Keratinocyte (primary cell): ENCODE data around the gene PRKCE. TPM values are rescaled to one million over a fixed set of nuclear protein-coding genes. Genes with fewer than 3 reads are reported as not detected.

Source experiments
- DNase-seq: peaks from one replicate; pipeline ENCODE4 v3.0.0-alpha.2; 2011; ENCODE audit warnings: low read depth, missing footprints, low spot score
- FAIRE-seq: peaks from 2 replicates; lab custom pipeline; 2011; peaks lifted over from hg19 to GRCh38; lab: Jason Lieb, UNC
- H2AFZ ChIP-seq: 2 replicates; pipeline ENCODE4 v1.6.0; 2012; ENCODE audit warnings: low read length, control low read depth, inconsistent platforms; ENCODE audit not compliant: control insufficient read depth
- H3K27ac ChIP-seq: 2 replicates; pipeline ENCODE4 v1.5.1; 2011; ENCODE audit warnings: low read length; ENCODE audit not compliant: control insufficient read depth, insufficient read depth
- H3K27me3 ChIP-seq: 3 replicates; pipeline ENCODE4 v1.6.0; 2011; ENCODE audit warnings: low read length; ENCODE audit not compliant: control insufficient read depth, insufficient read depth; ENCODE audit errors: extremely low read depth
- H3K36me3 ChIP-seq, 2 experiments: 2 replicates in 1 of 2; 3 replicates in 1 of 2; pipeline ENCODE4 v1.5.1; 2011; ENCODE audit warnings: low read length in 2 of 2, mild to moderate bottlenecking in 1 of 2; ENCODE audit not compliant: control insufficient read depth in 2 of 2, insufficient read depth in 2 of 2; ENCODE audit errors: extremely low read depth in 1 of 2
- H3K4me1 ChIP-seq: 3 replicates; pipeline ENCODE4 v1.5.1; 2011; ENCODE audit warnings: low read length; ENCODE audit not compliant: control insufficient read depth, insufficient read depth; ENCODE audit errors: extremely low read depth
- H3K4me2 ChIP-seq: 3 replicates; pipeline ENCODE4 v1.6.0; 2011; ENCODE audit warnings: low read depth, low read length; ENCODE audit not compliant: control insufficient read depth, insufficient read depth; ENCODE audit errors: extremely low read depth
- H3K4me3 ChIP-seq, 3 experiments: fragments of 200-600 bp in 1 of 3; sonication (generic) in 1 of 3; 2 replicates in 2 of 3; 3 replicates in 1 of 3; pipeline ENCODE4 v1.5.1; 2011 to 2016; ENCODE audit warnings: low read length in 3 of 3, mild to moderate bottlenecking in 3 of 3, control low read depth in 2 of 3, inconsistent platforms in 1 of 3, low read depth in 1 of 3, mixed read lengths in 1 of 3, mixed run types in 1 of 3, moderate library complexity in 1 of 3; ENCODE audit not compliant: control insufficient read depth in 2 of 3, insufficient read depth in 2 of 3; ENCODE audit errors: extremely low read depth in 1 of 3
- H3K79me2 ChIP-seq: 2 replicates; pipeline ENCODE4 v1.6.0; 2012; ENCODE audit warnings: low read length; ENCODE audit not compliant: control insufficient read depth, insufficient read depth
- H3K9ac ChIP-seq: 3 replicates; pipeline ENCODE4 v1.6.0; 2011; ENCODE audit warnings: low read length; ENCODE audit not compliant: control insufficient read depth, insufficient read depth; ENCODE audit errors: extremely low read depth
- H3K9me1 ChIP-seq: 3 replicates; pipeline ENCODE4 v1.6.0; 2011; ENCODE audit warnings: low read length; ENCODE audit not compliant: control insufficient read depth, insufficient read depth; ENCODE audit errors: extremely low read depth
- H3K9me3 ChIP-seq: 2 replicates; pipeline ENCODE4 v1.5.1; 2012; ENCODE audit warnings: low read depth, low read length; ENCODE audit not compliant: control insufficient read depth
- H4K20me1 ChIP-seq: 3 replicates; pipeline ENCODE4 v1.6.0; 2011; ENCODE audit warnings: low read length; ENCODE audit not compliant: control insufficient read depth, insufficient read depth; ENCODE audit errors: extremely low read depth
- CTCF ChIP-seq, 3 experiments: IDR thresholded peaks in 1 of 3; conservative IDR thresholded peaks in 1 of 3; optimal IDR thresholded peaks in 1 of 3; 2 replicates in 2 of 3; 3 replicates in 1 of 3; pipeline versions ENCODE3 to v1.5.1; 2011; ENCODE audit warnings: low read length in 3 of 3, mild to moderate bottlenecking in 3 of 3, moderate library complexity in 2 of 3, control low read depth in 1 of 3, inconsistent platforms in 1 of 3; ENCODE audit not compliant: insufficient read depth in 2 of 3; ENCODE audit errors: extremely low read depth in 1 of 3
- EZH2 ChIP-seq: IDR thresholded peaks from one replicate; pipeline ENCODE4 v1.6.1; 2012; ENCODE audit warnings: inconsistent platforms, mild to moderate bottlenecking, low read length, moderate library complexity
- dilution Hi-C: fragments of 300-500 bp; cut with MboI; formaldehyde crosslinking; loops from one replicate; pipeline ENCODE4 v1.7.0; 2020; ENCODE audit warnings: low sequenced_read_pairs; ENCODE audit not compliant: extremely low pct_ligation_motif_present
- polyA plus RNA-seq, 5 experiments: library from polyadenylated mRNA; depleted of rRNA in 3 of 5; stranded (reverse) in 3 of 5; stranded (forward) in 1 of 5; unstranded in 1 of 5; fragments of >200 nt; gene quantifications; 1 replicate in 1 of 5; 2 replicates in 3 of 5; 3 replicates in 1 of 5; pipeline versions ENCODE4 v1.2.1 to v1.2.3, GENCODE V29; 2011 to 2012; ENCODE audit warnings: missing spikeins in 2 of 5, low read depth in 1 of 5, low replicate concordance in 1 of 5

The PRKCE gene
- polyA plus RNA-seq, 1 donor (not counting 4 experiments of a cell fraction or from before 2014, with no cell fraction given), result 2.0 TPM

- peaks cover 14% of the 10 kb centered on the region for H3K4me1 ChIP-seq
- H3K9me3 ChIP-seq, result no peaks in the 10 kb centered on the region
- no peak overlapping the region for H2AFZ ChIP-seq
- DNase-seq, result no peak
- H3K27ac ChIP-seq, result no peak overlapping the region
- TF ChIP-seq CTCF (optimal IDR thresholded peaks at IDR 0.05 in 1 of 3, IDR thresholded peaks at IDR 0.05 in 1 of 3, conservative IDR thresholded peaks at IDR 0.05 in 1 of 3; ENCODE audit: extremely low read depth in 1 of 3, insufficient read depth in 2 of 3, low read length in 3 of 3), result no peak
- no peak for TF ChIP-seq EZH2
- no peaks in the 10 kb centered on the region for H3K79me2 ChIP-seq
- H3K27me3 ChIP-seq, result no peaks in the 10 kb centered on the region
- no peak overlapping the region for H3K9ac ChIP-seq
- no peak overlapping the region for H3K4me2 ChIP-seq
- dilution Hi-C loops, result no loop called here
- H3K4me3 ChIP-seq, result no peak overlapping the region
- H3K9me1 ChIP-seq, result peaks cover 2% of the 10 kb centered on the region
- no peaks in the 10 kb centered on the region for H4K20me1 ChIP-seq
- no peaks in the 10 kb centered on the region for H3K36me3 ChIP-seq
- FAIRE-seq, result no peak
These were observed 467.3 kb downstream of the PRKCE start for GRCh38 chr2:46118656-46119371.

- TF ChIP-seq EZH2 (no peak), CTCF (optimal IDR thresholded peaks at IDR 0.05 in 1 of 3, IDR thresholded peaks at IDR 0.05 in 1 of 3, conservative IDR thresholded peaks at IDR 0.05 in 1 of 3; ENCODE audit: extremely low read depth in 1 of 3, insufficient read depth in 2 of 3, low read length in 3 of 3) (no peak)
- dilution Hi-C loops, result no loop called here
- Histone ChIP-seq H2AFZ (no peak overlapping the region), H3K79me2 (no peaks in the 10 kb centered on the region), H3K27ac (no peak overlapping the region), H4K20me1 (no peaks in the 10 kb centered on the region), H3K4me3 (no peak overlapping the region), H3K4me1 (peaks cover 14% of the 10 kb centered on the region), H3K9me1 (peaks cover 2% of the 10 kb centered on the region), H3K27me3 (no peaks in the 10 kb centered on the region), H3K36me3 (no peaks in the 10 kb centered on the region), H3K9ac (no peak overlapping the region), H3K4me2 (no peak overlapping the region), H3K9me3 (no peaks in the 10 kb centered on the region)
- DNase-seq, result no peak
- FAIRE-seq, result no peak
These were observed 468.0 kb downstream of the PRKCE start for GRCh38 chr2:46119453-46119852.
